Measurements from ENCODE around the gene UGT1A4.
"Not testable (repeated sequence)": the region's sequence is repeated elsewhere in the genome, so short reads cannot be mapped to it uniquely, and the experiment has no call there.

Gene UGT1A4

DNA sequence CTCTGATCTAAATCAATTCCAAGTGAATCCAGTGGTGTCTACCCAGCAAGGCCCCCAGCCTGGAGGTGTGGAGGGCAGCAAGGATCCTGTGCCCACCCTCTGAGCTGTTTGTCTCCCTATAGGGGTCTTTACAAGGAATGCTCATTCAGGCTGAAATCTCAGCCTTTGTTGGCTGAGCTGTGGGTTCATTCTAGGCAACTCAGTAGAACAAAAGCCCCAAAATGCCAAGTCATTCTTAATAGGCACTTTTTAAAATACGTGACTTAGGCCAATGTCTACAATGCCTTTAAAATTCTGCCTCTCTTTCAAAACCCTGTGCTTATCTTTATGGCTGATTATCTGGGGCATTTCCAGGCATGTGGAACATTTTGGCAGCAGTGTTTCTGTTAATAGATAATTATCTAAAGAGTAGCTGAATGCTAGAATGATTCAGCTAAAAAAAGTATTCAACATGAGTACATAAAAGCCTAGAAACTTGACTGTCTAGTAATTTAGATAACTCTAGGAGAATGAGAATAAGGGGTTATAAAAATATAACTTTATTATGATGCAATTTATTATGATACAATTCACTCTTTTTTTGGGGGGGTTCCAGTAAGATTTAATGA is 18.4 kb upstream of the UGT1A4 start:
- no peak for DNase-seq
- Histone ChIP-seq H3K4me1 (peaks cover 0 to 2% (median 0%) of the 10 kb centered on the region in 4 donors), H3K36me3 (no peaks in the 10 kb centered on the region), H3K27ac (no peak overlapping the region), H3K27me3 (no peaks in the 10 kb centered on the region), H3K4me3 (no peak overlapping the region), H3K9me3 (no peaks in the 10 kb centered on the region)
- intact Hi-C loops (cut with DNase I; ENCODE audit: low total_unique reads) = loop anchor here (10.0 kb wide), 1 partner anchor 255 kb away; no protein-coding TSS in a partner anchor
- TF ChIP-seq, protein P1, sequence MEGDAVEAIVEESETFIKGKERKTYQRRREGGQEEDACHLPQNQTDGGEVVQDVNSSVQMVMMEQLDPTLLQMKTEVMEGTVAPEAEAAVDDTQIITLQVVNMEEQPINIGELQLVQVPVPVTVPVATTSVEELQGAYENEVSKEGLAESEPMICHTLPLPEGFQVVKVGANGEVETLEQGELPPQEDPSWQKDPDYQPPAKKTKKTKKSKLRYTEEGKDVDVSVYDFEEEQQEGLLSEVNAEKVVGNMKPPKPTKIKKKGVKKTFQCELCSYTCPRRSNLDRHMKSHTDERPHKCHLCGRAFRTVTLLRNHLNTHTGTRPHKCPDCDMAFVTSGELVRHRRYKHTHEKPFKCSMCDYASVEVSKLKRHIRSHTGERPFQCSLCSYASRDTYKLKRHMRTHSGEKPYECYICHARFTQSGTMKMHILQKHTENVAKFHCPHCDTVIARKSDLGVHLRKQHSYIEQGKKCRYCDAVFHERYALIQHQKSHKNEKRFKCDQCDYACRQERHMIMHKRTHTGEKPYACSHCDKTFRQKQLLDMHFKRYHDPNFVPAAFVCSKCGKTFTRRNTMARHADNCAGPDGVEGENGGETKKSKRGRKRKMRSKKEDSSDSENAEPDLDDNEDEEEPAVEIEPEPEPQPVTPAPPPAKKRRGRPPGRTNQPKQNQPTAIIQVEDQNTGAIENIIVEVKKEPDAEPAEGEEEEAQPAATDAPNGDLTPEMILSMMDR (IDR thresholded peaks at IDR 0.05) = no peak

DNA sequence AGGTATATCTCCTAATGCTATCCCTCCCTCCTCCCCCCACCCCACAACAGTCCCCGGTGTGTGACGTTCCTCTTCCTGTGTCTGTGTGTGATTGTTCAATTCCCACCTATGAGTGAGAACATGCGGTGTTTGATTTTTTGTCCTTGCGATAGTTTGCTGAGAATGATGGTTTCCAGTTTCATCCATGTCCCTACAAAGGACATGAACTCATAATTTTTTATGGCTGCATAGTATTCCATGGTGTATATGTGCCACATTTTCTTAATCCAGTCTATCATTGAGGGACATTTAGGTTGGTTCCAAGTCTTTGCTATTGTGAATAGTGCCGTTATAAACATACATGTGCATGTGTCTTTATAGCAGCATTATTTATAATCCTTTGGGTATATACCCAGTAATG is 17.7 kb upstream of the UGT1A4 start:
- H3K4me3 ChIP-seq, H3K27ac ChIP-seq, H3K36me3 ChIP-seq, H3K9me3 ChIP-seq, H3K27me3 ChIP-seq, H3K4me1 ChIP-seq, DNase-seq: not testable (repeated sequence)
- intact Hi-C loops (cut with DNase I; ENCODE audit: low total_unique reads) = loop anchor here (10.0 kb wide), 1 partner anchor 256 kb away; no protein-coding TSS in a partner anchor

DNA sequence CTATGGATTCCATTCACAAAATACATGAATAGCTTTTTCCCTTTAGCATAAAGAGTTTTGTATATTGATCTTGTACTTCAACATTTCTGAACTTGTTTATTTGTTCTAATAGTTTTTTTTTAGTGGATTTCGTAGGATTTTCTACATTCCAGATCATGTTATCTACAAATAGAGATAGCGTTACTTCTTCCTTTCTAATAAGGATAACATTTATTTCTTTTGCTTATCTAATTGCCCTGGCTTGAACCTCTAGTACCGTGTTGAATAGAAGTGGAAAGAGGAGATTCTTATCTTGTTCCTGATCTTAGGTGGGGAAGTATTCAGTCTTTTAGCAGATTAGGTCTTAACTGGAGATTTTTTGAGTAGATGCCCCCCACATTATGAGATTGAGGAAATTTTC is 16.3 kb upstream of the UGT1A4 start:
- TF ChIP-seq, protein P1 (IDR thresholded peaks at IDR 0.05) = no peak
- Histone ChIP-seq H3K4me3 (no peak overlapping the region), H3K4me1 (peaks cover 0 to 2% (median 0%) of the 10 kb centered on the region in 4 donors), H3K27ac (no peak overlapping the region), H3K9me3 (no peaks in the 10 kb centered on the region), H3K27me3 (no peaks in the 10 kb centered on the region), H3K36me3 (no peaks in the 10 kb centered on the region)
- DNase-seq = no peak
- intact Hi-C loops (cut with DNase I; ENCODE audit: low total_unique reads) = loop anchor here (10.0 kb wide), 1 partner anchor 257 kb away; no protein-coding TSS in a partner anchor

DNA sequence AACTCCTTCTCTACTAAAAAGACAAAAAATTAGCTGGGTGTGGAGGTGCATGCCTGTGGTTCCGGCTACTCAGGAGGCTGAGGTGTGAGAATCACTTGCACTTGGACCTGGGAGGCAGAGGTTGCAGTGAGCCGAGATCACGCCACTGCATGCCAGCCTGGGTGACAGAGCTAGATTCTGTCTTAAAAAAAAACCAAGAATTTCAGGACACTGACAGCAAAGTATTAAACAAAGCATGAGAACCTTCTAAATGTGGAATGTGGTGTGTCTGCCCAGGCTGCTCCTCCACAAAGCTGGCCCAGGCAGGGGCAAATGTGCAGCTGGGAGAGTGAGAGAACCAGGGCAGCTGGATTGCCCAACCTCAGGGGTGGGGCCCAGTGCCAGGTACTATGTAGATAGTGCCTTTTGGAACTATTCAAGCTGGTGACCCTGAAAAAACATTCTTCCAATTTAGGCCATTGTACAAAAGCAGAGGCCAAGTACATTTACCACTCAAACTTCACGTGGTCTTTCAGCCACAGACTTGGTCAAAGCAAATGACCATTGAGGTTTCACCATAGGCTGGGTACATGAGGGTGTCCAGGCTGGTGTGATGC is 12.5 kb upstream of the UGT1A4 start:
- Histone ChIP-seq H3K4me1 (no peaks in the 10 kb centered on the region), H3K27me3 (peaks cover 0 to 2% of the 10 kb centered on the region in 2 donors), H3K36me3 (no peaks in the 10 kb centered on the region), H3K4me3 (no peak overlapping the region), H3K27ac (no peak overlapping the region), H3K9me3 (no peaks in the 10 kb centered on the region)
- intact Hi-C loops (cut with DNase I; ENCODE audit: low total_unique reads) = loop anchor here (10.0 kb wide), 1 partner anchor 261 kb away; no protein-coding TSS in a partner anchor
- TF ChIP-seq, protein P1 (IDR thresholded peaks at IDR 0.05) = no peak
- DNase-seq = no peak

DNA sequence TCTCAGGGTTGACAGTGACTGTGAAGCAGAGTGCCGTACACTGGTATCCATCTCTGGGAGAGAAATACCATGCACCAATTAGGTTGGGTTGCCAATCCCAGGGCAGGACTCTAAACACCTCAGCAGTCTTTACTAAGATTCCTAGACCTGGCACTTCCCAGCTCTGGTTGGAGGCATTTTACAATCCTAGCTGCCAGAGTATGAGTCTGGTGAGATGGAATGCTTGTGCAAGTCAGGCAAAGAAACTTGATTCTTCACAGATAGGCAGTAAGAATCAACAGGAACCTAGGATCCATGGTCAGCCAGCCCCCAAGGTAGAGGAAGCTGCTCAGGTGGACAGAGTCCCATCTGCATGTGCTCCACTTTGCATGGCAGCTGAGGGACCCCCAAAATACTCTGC is 11.8 kb upstream of the UGT1A4 start:
- H3K4me3 ChIP-seq = no peak overlapping the region
- no peaks in the 10 kb centered on the region for H3K36me3 ChIP-seq
- no peaks in the 10 kb centered on the region for H3K4me1 ChIP-seq
- no peak overlapping the region for H3K27ac ChIP-seq
- intact Hi-C loops (cut with DNase I; ENCODE audit: low total_unique reads) = loop anchor here (10.0 kb wide), 1 partner anchor 262 kb away; no protein-coding TSS in a partner anchor
- peaks cover 0 to 6% of the 10 kb centered on the region in 2 donors for H3K27me3 ChIP-seq
- TF ChIP-seq, protein P1 (IDR thresholded peaks at IDR 0.05) = no peak
- no peak for DNase-seq
- no peaks in the 10 kb centered on the region for H3K9me3 ChIP-seq

DNA sequence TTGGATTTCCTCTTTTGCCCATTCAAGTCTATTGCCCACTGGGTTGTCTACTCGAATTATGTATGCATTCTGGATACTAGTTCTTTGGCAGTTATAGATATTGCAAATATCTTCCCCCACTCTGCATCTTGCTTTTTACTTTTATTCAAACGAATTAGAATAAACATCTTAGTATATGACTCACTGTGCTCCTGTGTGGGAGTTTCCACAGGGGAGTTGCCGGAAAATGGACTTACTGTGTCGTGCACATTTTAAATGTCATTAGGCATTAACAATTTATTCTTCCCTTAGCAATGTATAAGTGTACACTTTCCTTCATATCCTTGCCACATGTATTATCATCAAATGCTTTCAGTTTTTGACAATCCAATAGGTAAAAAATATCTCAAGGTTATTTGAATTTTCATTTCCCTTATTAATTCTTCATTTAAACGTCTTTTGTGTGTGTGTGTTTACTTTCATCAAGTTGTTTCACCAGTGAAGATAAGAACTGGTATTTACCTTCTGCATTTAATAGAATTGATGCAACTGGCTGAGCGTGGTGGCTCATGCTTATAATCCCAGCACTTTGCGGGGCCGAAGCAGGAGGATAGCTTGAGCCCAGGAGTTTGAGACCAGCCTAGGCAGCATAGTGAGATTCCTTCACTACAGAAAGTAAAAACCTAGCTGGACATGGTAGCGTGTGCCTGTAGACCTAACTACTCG is 10.4 kb upstream of the UGT1A4 start:
- DNase-seq = no peak
- H3K4me1 ChIP-seq = no peaks in the 10 kb centered on the region
- peaks cover 0 to 6% of the 10 kb centered on the region in 2 donors for H3K27me3 ChIP-seq
- intact Hi-C loops (cut with DNase I; ENCODE audit: low total_unique reads) = loop anchor here (10.0 kb wide), 1 partner anchor 263 kb away; no protein-coding TSS in a partner anchor
- no peak overlapping the region for H3K27ac ChIP-seq
- H3K9me3 ChIP-seq = no peaks in the 10 kb centered on the region
- TF ChIP-seq, protein P1 (IDR thresholded peaks at IDR 0.05) = no peak
- no peaks in the 10 kb centered on the region for H3K36me3 ChIP-seq
- H3K4me3 ChIP-seq = no peak overlapping the region

Data from tibial artery (tissue), 4 donors.